ENCODE results near the gene MAP3K7CL. TPM values are rescaled to one million over a fixed set of nuclear protein-coding genes. Genes with fewer than 3 reads are reported as not detected.

MAP3K7CL gene
- total and polyA plus RNA-seq, 2 of the 8 experiments (the other 6 are each of a cell fraction or from before 2014, with no cell fraction given) = not detected

DNA sequence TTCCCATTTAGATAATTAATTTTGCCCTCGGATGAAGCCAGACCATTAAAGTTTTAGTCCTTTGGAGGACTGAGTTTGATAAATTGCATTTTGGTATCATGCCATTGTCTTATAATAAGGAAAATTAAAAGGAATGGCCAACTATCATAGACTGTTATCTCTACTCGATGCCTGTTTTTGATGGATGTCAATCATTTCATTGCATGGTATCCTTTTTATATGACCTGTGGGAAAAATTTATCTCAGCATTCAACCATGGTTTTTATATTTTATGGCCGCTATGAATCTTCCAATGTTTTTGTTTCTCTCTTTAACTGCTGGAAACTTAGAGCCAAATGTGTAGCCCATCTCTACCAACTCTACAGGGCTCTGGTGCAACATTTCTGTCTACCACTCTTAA is 47.1 kb upstream of the MAP3K7CL start:
- H3K79me1 ChIP-seq (ENCODE audit: low read depth, low read length) = no peaks in the 10 kb centered on the region
- no peak for TF ChIP-seq POU5F1 (IDR thresholded peaks at IDR 0.05; ENCODE audit: low read depth, low read length)
- no peak for TF ChIP-seq CTBP2 (IDR thresholded peaks at IDR 0.05; ENCODE audit: borderline replicate concordance, insufficient read depth, insufficient read length, low read length)
- no peak for TF ChIP-seq GABPA (IDR thresholded peaks at IDR 0.05; ENCODE audit: borderline replicate concordance, insufficient read depth, low read length)
- TF ChIP-seq CHD1 (IDR thresholded peaks at IDR 0.05; ENCODE audit: low read depth, low read length) = no peak
- no peak for TF ChIP-seq SIX5 (IDR thresholded peaks at IDR 0.05; ENCODE audit: low read depth, low read length)
- TF ChIP-seq SIN3A (conservative IDR thresholded peaks at IDR 0.05 in 1 of 2, IDR thresholded peaks at IDR 0.05 in 1 of 2; ENCODE audit: low read depth in 1 of 2, low read length in 2 of 2) = no peak
- TF ChIP-seq, protein P1, sequence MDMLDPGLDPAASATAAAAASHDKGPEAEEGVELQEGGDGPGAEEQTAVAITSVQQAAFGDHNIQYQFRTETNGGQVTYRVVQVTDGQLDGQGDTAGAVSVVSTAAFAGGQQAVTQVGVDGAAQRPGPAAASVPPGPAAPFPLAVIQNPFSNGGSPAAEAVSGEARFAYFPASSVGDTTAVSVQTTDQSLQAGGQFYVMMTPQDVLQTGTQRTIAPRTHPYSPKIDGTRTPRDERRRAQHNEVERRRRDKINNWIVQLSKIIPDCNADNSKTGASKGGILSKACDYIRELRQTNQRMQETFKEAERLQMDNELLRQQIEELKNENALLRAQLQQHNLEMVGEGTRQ (IDR thresholded peaks at IDR 0.05; ENCODE audit: low read length) = no peak
- TF ChIP-seq POLR2AphosphoS5 (IDR thresholded peaks at IDR 0.05; ENCODE audit: low read depth, low read length) = no peak
- TF ChIP-seq CEBPB (IDR thresholded peaks at IDR 0.05; ENCODE audit: low read depth, low read length) = no peak
- TF ChIP-seq RBBP5 (IDR thresholded peaks at IDR 0.05; ENCODE audit: borderline replicate concordance, low read depth, low read length) = no peak
- TF ChIP-seq TAF7 (optimal IDR thresholded peaks at IDR 0.05; ENCODE audit: borderline replicate concordance, low read depth, low read length) = no peak
- TF ChIP-seq, protein P2, sequence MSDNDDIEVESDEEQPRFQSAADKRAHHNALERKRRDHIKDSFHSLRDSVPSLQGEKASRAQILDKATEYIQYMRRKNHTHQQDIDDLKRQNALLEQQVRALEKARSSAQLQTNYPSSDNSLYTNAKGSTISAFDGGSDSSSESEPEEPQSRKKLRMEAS (IDR thresholded peaks at IDR 0.05) = no peak
- TF ChIP-seq SP2 (IDR thresholded peaks at IDR 0.05; ENCODE audit: low read length) = no peak

More for the DNA sequence above, 47.1 kb upstream of the MAP3K7CL start:
- DNase-seq (ENCODE audit: low read depth in 1 of 2, low spot score in 2 of 2) = no peak
- H2AFZ ChIP-seq (ENCODE audit: low read length) = no peak overlapping the region
- no peak overlapping the region for H3K4me3 ChIP-seq (ENCODE audit: extremely low read depth in 1 of 4, insufficient read depth in 2 of 4, low read depth in 3 of 4, low read length in 4 of 4)
- no peak overlapping the region for H4K91ac ChIP-seq (replicated peaks; ENCODE audit: insufficient read length, low read length)
- 92% methylated on average over 3 of the region's 3 CpGs; no CpG with 5 or more reads in 1 of the 2 experiments for WGBS, 2 experiments (ENCODE audit: extremely low coverage in 1 of 2, insufficient coverage in 1 of 2, insufficient read length in 1 of 2, insufficient replicate concordance in 2 of 2, low coverage in 1 of 2, low lambda C conversion rate in 2 of 2, missing lambda C conversion rate in 1 of 2)
- no peak overlapping the region for H2BK20ac ChIP-seq (ENCODE audit: low read length)
- no peak overlapping the region for H3K14ac ChIP-seq (ENCODE audit: insufficient read length)
- no peaks in the 10 kb centered on the region for H3K79me2 ChIP-seq (ENCODE audit: control insufficient read depth in 1 of 2, insufficient read depth in 2 of 2, low read length in 2 of 2)
- no peak overlapping the region for H2AK5ac ChIP-seq (ENCODE audit: low read depth, low read length)
- no peak overlapping the region for H3K4ac ChIP-seq (replicated peaks; ENCODE audit: insufficient read length, low read depth, low read length)
- H3K9ac ChIP-seq (replicated peaks in 1 of 4; ENCODE audit: extremely low read depth in 1 of 4, low read depth in 3 of 4, low read length in 3 of 4) = no peak overlapping the region
- no peak overlapping the region for H3K27ac ChIP-seq (ENCODE audit: low read depth, low read length)
- POLR2A ChIA-PET (ENCODE audit: partially characterized antibody) = no interaction called here
- H2BK12ac ChIP-seq (ENCODE audit: low read depth, low read length) = no peak overlapping the region
- no peak overlapping the region for H3K56ac ChIP-seq (replicated peaks; ENCODE audit: insufficient read length, low read depth, low read length)
- FAIRE-seq = no peak
- no peak overlapping the region for H2BK5ac ChIP-seq (ENCODE audit: low read depth, low read length)
- H3K23me2 ChIP-seq (ENCODE audit: low read depth, low read length) = no peaks in the 10 kb centered on the region
- H3K4me1 ChIP-seq (replicated peaks in 1 of 4; ENCODE audit: control insufficient read depth in 3 of 4, insufficient read depth in 4 of 4, low read length in 3 of 4) = peaks cover 0 to 3% (median 0%) of the 10 kb centered on the region in 4 experiments; a peak in 1 of 7 replicates
- H4K5ac ChIP-seq (ENCODE audit: insufficient read length, low read depth, low read length) = no peak overlapping the region
- CTCF ChIA-PET (ENCODE audit: partially characterized antibody) = no interaction called here
- H3K18ac ChIP-seq (ENCODE audit: extremely low read depth, low read length) = no peak overlapping the region
- H2BK15ac ChIP-seq (ENCODE audit: low read length) = no peak overlapping the region
- no peaks in the 10 kb centered on the region for H3K36me3 ChIP-seq (ENCODE audit: control insufficient read depth in 2 of 4, insufficient read depth in 4 of 4, low read length in 3 of 4)
- H3K27me3 ChIP-seq (replicated peaks in 1 of 4; ENCODE audit: control insufficient read depth in 3 of 4, extremely low read depth in 1 of 4, insufficient read depth in 3 of 4, low read length in 3 of 4) = no peaks in the 10 kb centered on the region; a peak in 1 of 7 replicates
- no peaks in the 10 kb centered on the region for H3K9me3 ChIP-seq (ENCODE audit: insufficient read depth in 2 of 2, low read depth in 1 of 2, low read length in 1 of 2)
- no peak overlapping the region for H4K8ac ChIP-seq (ENCODE audit: extremely low read depth, insufficient read depth, low read length)
- H2BK120ac ChIP-seq (replicated peaks; ENCODE audit: low read depth, low read length) = no peak overlapping the region
- no peaks in the 10 kb centered on the region for H4K20me1 ChIP-seq (replicated peaks in 1 of 2; ENCODE audit: control insufficient read depth in 1 of 2, insufficient read depth in 2 of 2, low read length in 2 of 2)
- H3K23ac ChIP-seq (ENCODE audit: insufficient read length) = no peak overlapping the region
- no peak overlapping the region for H3K4me2 ChIP-seq (ENCODE audit: insufficient read depth in 1 of 2, low read depth in 2 of 2, low read length in 2 of 2)
